Astrocyte (in vitro differentiated cells and primary cell): ENCODE data around the gene TTBK2. TPM values are rescaled to one million over a fixed set of nuclear protein-coding genes. Genes with fewer than 3 reads are reported as not detected.
"Not testable (repeated sequence)": the region's sequence is repeated elsewhere in the genome, so short reads cannot be mapped to it uniquely, and the experiment has no call there.

Experiments used
- DNase-seq: peaks from one replicate; pipeline ENCODE4 v3.0.0-alpha.2; 2010; ENCODE audit warnings: low read depth
- FAIRE-seq: peaks from 2 replicates; lab custom pipeline; 2011; peaks lifted over from hg19 to GRCh38; lab: Jason Lieb, UNC
- H2AFZ ChIP-seq: 2 replicates; pipeline ENCODE4 v1.6.0; 2012; ENCODE audit warnings: low read depth, low read length, inconsistent platforms
- H3K27ac ChIP-seq: 2 replicates; pipeline ENCODE4 v1.5.1; 2011; ENCODE audit warnings: low read depth, low read length, inconsistent platforms
- H3K27me3 ChIP-seq: 2 replicates; pipeline ENCODE4 v1.6.0; 2011; ENCODE audit warnings: low read length, inconsistent platforms; ENCODE audit not compliant: insufficient read depth
- H3K36me3 ChIP-seq: 2 replicates; pipeline ENCODE4 v1.5.1; 2011; ENCODE audit warnings: low read length, inconsistent platforms; ENCODE audit not compliant: insufficient read depth
- H3K4me1 ChIP-seq: 2 replicates; pipeline ENCODE4 v1.5.1; 2011; ENCODE audit warnings: low read length, inconsistent platforms; ENCODE audit not compliant: insufficient read depth
- H3K4me2 ChIP-seq: 2 replicates; pipeline ENCODE4 v1.6.0; 2012; ENCODE audit warnings: low read length, inconsistent platforms
- H3K4me3 ChIP-seq: 2 replicates; pipeline ENCODE4 v1.5.1; 2011; ENCODE audit warnings: low read depth, mild to moderate bottlenecking, low read length, inconsistent platforms; ENCODE audit not compliant: insufficient read depth
- H3K79me2 ChIP-seq: 2 replicates; pipeline ENCODE4 v1.6.0; 2012; ENCODE audit warnings: mild to moderate bottlenecking, low read length, inconsistent platforms; ENCODE audit not compliant: insufficient read depth
- H3K9ac ChIP-seq: 2 replicates; pipeline ENCODE4 v1.6.0; 2012; ENCODE audit warnings: mild to moderate bottlenecking, low read length, inconsistent platforms
- H3K9me3 ChIP-seq: 2 replicates; pipeline ENCODE4 v1.5.1; 2012; ENCODE audit warnings: low read depth, mild to moderate bottlenecking, low read length, inconsistent platforms; ENCODE audit not compliant: insufficient read depth
- H4K20me1 ChIP-seq: 2 replicates; pipeline ENCODE4 v1.6.0; 2012; ENCODE audit warnings: low read length, inconsistent platforms; ENCODE audit not compliant: insufficient read depth
- H3K27ac Mint-ChIP-seq: one replicate; pipeline ENCODE4 v1.8.0; 2021; ENCODE audit warnings: mild to moderate bottlenecking, mixed read lengths; ENCODE audit not compliant: unreplicated experiment
- H3K27me3 Mint-ChIP-seq: one replicate; pipeline ENCODE4 v1.8.0; 2021; ENCODE audit warnings: low read depth, mixed read lengths; ENCODE audit not compliant: unreplicated experiment
- H3K36me3 Mint-ChIP-seq: one replicate; pipeline ENCODE4 v1.8.0; 2021; ENCODE audit warnings: low read depth, mixed read lengths; ENCODE audit not compliant: unreplicated experiment
- H3K4me1 Mint-ChIP-seq: one replicate; pipeline ENCODE4 v1.8.0; 2021; ENCODE audit warnings: low read depth, mixed read lengths; ENCODE audit not compliant: unreplicated experiment
- H3K4me3 Mint-ChIP-seq: one replicate; pipeline ENCODE4 v1.8.0; 2021; ENCODE audit warnings: mild to moderate bottlenecking, moderate library complexity, mixed read lengths; ENCODE audit not compliant: unreplicated experiment
- H3K9me3 Mint-ChIP-seq: one replicate; pipeline ENCODE4 v1.8.0; 2021; ENCODE audit warnings: mild to moderate bottlenecking, mixed read lengths; ENCODE audit not compliant: unreplicated experiment
- CTCF ChIP-seq: IDR thresholded peaks from 2 replicates; pipeline ENCODE4 v1.5.1; 2011; ENCODE audit warnings: low read depth, mild to moderate bottlenecking, inconsistent platforms, low read length, moderate library complexity; ENCODE audit not compliant: insufficient read depth
- EZH2 ChIP-seq: IDR thresholded peaks from 2 replicates; pipeline ENCODE4 v1.6.1; 2012; ENCODE audit warnings: mild to moderate bottlenecking, low read length, inconsistent platforms; ENCODE audit not compliant: insufficient read depth
- total RNA-seq: library from RNA; stranded (reverse); gene quantifications from 2 replicates; pipeline ENCODE4 v1.2.1, GENCODE V29; 2021

TTBK2 gene
- total RNA-seq, 1 donor from 2014 or later: 14.8 TPM

- DNase-seq (no peak), FAIRE-seq (no peak)
- H3K36me3 Mint-ChIP-seq: peaks cover 31% of the 10 kb centered on the region
- no peak overlapping the region for H3K4me3 Mint-ChIP-seq
- Histone ChIP-seq H3K9ac (no peak overlapping the region), H3K4me1 (no peaks in the 10 kb centered on the region), H3K79me2 (no peaks in the 10 kb centered on the region), H3K4me2 (no peak overlapping the region), H3K27ac (no peak overlapping the region), H3K27me3 (no peaks in the 10 kb centered on the region), H3K4me3 (no peak overlapping the region), H3K36me3 (peaks cover 20% of the 10 kb centered on the region), H2AFZ (no peak overlapping the region), H4K20me1 (no peaks in the 10 kb centered on the region), H3K9me3 (peaks cover 9% of the 10 kb centered on the region)
- no peak for TF ChIP-seq CTCF
- no peak for TF ChIP-seq EZH2
- no peaks in the 10 kb centered on the region for H3K27me3 Mint-ChIP-seq
- H3K27ac Mint-ChIP-seq: no peak overlapping the region
- H3K4me1 Mint-ChIP-seq: peaks cover 3% of the 10 kb centered on the region
- peaks cover 4% of the 10 kb centered on the region for H3K9me3 Mint-ChIP-seq
Measured at GRCh38 chr15:42954291-42954690, 33.7 kb upstream of the TTBK2 start.

GRCh38 chr15:42948898-42949297, 28.3 kb upstream of the TTBK2 start:
- FAIRE-seq, H3K27me3 ChIP-seq, H3K4me2 ChIP-seq, H3K79me2 ChIP-seq, H3K27ac ChIP-seq, H3K27ac Mint-ChIP-seq, H3K4me1 Mint-ChIP-seq, H3K9me3 Mint-ChIP-seq, H3K27me3 Mint-ChIP-seq, H3K4me3 ChIP-seq, DNase-seq, H4K20me1 ChIP-seq, H3K9ac ChIP-seq, H3K4me1 ChIP-seq, H3K9me3 ChIP-seq, H3K4me3 Mint-ChIP-seq, H2AFZ ChIP-seq: not testable (repeated sequence)
- H3K36me3 Mint-ChIP-seq: peaks cover 15% of the 10 kb centered on the region
- H3K36me3 ChIP-seq: peaks cover 30% of the 10 kb centered on the region

GRCh38 chr15:42940527-42940926, 19.9 kb upstream of the TTBK2 start:
- no peak for FAIRE-seq
- Histone ChIP-seq H4K20me1 (no peaks in the 10 kb centered on the region), H2AFZ (no peak overlapping the region), H3K9ac (no peak overlapping the region), H3K4me1 (no peaks in the 10 kb centered on the region), H3K79me2 (no peaks in the 10 kb centered on the region), H3K9me3 (no peaks in the 10 kb centered on the region), H3K4me2 (no peak overlapping the region), H3K27ac (no peak overlapping the region), H3K4me3 (no peak overlapping the region), H3K36me3 (peaks cover 17% of the 10 kb centered on the region), H3K27me3 (no peaks in the 10 kb centered on the region)
- DNase-seq: no peak
- no peak for TF ChIP-seq CTCF
- TF ChIP-seq EZH2: no peak
- Mint-ChIP-seq H3K27ac (no peak overlapping the region), H3K36me3 (peaks cover 9% of the 10 kb centered on the region), H3K4me3 (no peak overlapping the region), H3K27me3 (no peaks in the 10 kb centered on the region), H3K4me1 (no peaks in the 10 kb centered on the region), H3K9me3 (no peaks in the 10 kb centered on the region)
